Neural progenitor cell (in vitro differentiated cells): ENCODE data around the gene ARHGAP31.

Experiments
- EZH2 ChIP-seq: fragments of 200-600 bp; sonication (generic); IDR thresholded peaks from 2 replicates; pipeline ENCODE4 v1.6.1; 2017; ENCODE audit warnings: antibody characterized with exemption, mild to moderate bottlenecking, moderate library complexity
- TF ChIP-seq, protein P1 (sequence below): fragments of 200-600 bp; sonication (generic); IDR thresholded peaks from 2 replicates; pipeline ENCODE4 v1.5.1; 2017; ENCODE audit warnings: antibody characterized with exemption, mild to moderate bottlenecking

DNA sequence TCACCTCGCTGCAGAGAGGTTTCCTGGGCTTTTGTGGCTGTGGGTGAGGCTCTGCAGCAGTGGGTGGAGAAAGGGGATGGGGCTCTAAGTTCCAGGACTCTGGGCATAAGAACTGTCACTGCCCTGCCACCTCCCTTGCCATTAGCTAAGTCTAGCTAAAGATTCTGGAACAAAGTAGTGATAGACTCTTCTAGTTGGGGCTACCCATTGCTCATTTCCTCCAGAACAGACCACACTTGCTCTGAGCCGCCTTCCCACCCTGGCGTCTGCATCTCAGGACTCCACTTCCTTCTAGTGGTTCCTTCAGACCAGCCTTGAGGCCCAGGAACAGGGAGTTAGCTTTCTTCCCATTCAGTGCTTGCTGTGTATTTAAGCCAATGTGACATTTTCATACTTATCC is 7.5 kb downstream of the ARHGAP31 start:
- TF ChIP-seq, protein P1, sequence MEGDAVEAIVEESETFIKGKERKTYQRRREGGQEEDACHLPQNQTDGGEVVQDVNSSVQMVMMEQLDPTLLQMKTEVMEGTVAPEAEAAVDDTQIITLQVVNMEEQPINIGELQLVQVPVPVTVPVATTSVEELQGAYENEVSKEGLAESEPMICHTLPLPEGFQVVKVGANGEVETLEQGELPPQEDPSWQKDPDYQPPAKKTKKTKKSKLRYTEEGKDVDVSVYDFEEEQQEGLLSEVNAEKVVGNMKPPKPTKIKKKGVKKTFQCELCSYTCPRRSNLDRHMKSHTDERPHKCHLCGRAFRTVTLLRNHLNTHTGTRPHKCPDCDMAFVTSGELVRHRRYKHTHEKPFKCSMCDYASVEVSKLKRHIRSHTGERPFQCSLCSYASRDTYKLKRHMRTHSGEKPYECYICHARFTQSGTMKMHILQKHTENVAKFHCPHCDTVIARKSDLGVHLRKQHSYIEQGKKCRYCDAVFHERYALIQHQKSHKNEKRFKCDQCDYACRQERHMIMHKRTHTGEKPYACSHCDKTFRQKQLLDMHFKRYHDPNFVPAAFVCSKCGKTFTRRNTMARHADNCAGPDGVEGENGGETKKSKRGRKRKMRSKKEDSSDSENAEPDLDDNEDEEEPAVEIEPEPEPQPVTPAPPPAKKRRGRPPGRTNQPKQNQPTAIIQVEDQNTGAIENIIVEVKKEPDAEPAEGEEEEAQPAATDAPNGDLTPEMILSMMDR = no peak
- TF ChIP-seq EZH2 = no peak
